ENCODE results near the gene UPP1.
"Not testable (repeated sequence)": the region's sequence is repeated elsewhere in the genome, so short reads cannot be mapped to it uniquely, and the experiment has no call there.

UPP1 gene

DNA sequence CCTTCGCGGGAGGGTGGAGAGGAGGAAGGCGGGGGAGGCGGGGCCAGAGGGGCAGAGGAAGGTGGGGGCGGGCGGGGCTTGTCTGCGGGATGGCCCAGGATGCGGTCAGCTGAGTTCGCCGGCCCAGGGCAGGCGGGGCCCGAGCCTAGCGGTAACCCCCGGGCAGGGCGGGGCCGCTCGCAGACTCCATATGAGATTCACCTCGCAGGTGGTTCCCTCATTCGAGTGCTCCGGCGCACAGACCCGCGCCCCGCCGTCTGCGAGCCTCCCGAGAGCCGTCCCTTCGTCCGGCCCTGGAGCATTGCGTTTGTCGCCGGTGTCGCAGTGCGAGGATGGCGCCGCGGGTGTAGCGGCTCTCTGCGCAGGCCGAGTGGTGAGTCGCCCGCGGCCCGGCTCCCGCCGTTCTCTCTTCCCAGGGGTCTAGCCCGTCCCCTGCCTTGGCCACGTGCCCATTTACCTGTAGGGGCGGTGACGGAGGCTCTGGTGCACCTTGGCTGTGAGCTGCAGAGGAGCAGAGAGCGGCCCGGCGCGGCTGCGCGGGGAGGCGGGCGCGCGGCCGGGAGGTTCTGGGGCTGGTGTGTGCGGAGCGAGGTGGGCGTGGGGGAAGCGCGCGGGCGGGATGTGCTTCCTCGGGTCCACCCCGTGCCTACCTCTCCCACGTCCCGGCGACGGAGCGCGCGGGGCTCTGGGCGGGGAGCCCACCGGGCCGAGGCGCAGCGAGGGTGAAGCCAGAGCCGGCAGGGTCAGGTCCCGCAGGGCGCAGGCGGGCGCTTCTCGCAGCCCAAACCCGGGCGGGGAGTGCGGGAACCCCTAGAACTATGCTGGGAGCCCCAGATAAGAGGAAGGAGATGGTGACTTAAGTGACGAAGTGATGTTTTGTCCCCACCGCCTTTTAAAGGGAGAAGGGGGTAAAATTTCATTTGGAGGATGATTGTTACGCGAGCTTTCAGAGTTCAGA lies at the start of gene UPP1:
Gene UPP1, plus strand, starts transcription at position 220 of the 958 bp plus-strand sequence. CDS start 5,519 bp downstream, outside the sequence.
- DNase-seq: peak; percentile 87

DNA sequence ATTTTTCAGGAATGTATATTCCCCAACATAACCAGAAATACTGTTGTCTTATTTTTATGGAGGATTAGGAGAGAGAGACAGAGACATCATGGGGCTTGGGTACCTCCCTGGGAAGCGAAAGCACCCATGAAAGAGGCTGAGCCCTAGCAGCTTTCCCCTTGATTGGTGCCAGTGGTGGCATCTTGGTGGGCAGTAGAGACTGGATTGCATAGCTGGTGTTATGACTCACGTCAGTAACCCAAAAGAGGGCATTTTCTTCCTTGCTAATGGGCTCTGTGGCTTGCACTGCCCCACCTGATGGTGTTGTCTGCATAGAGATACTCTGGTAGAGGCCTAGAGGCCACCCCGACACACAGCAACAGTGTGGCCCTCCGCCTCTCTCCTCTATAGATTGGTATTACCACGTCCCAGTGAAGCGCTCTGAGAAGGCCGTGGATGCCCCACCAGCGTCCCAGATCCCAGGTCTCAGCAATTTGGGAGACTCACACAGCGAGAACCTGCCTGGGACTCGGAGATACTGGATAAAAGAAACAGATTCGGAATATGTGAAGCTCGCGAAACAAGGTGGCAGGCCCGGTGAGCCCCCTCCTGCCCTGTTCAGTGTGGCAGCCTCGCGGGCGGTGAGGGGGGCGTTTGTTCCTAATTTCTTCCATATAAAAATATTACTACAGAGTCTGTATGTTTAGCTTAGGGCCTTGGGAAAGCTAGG lies 48.0 kb upstream of the UPP1 start:
- no peak for DNase-seq

DNA sequence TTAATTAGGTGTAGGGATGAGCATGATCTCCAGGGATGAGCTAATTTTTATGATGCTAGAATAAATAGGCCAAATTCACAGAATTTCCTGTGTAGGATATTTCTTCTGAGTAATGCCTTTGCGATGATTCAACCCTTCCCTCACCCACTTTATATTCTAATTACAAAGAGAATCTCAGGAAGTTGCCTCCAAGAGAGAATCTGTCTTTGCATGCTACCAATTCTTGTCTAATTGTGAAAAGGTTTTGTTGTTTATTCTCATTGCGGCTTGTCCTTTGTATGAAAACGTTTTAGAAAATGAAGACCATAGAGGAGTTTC lies 47.5 kb upstream of the UPP1 start:
- no peak for DNase-seq

DNA sequence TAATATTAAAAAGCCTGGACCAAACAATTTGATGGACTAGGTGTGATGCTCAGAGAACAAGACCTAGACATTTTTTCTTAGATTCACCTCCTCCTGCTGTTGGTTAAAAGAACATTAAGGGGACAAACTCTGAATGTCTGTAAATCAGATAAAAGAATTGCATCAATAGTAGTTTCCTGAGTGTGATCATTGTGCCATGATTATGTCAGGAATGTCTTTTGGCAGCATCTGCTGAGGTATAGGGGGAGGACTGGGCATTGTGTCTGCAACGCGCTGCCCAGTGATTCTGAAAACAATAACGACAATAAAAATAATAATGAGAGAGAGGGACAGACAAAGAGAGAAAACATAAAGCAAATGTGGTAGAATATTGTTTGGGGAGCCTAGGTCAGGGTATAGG lies 46.8 kb upstream of the UPP1 start:
- no peak for DNase-seq

DNA sequence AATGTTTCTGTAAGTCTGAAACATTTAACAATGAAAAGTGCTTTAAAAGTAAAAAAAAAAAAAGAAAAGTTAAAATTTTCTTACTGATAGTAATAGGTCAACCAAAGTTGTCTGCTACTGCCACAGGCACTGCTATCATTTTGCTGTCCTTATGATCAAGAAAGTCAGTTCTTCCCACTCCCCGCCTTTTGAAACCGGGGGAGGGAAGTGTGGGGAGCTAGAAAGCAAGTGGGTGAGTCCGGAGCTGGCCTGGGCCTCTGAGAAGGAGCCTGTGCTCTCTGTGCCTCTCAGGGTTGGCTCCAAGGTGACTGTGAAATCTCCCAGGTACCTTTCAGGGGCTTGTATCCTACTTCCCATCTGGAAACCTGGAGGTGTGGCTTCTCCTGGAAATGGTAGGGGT lies 46.4 kb upstream of the UPP1 start:
- DNase-seq: no peak

DNA sequence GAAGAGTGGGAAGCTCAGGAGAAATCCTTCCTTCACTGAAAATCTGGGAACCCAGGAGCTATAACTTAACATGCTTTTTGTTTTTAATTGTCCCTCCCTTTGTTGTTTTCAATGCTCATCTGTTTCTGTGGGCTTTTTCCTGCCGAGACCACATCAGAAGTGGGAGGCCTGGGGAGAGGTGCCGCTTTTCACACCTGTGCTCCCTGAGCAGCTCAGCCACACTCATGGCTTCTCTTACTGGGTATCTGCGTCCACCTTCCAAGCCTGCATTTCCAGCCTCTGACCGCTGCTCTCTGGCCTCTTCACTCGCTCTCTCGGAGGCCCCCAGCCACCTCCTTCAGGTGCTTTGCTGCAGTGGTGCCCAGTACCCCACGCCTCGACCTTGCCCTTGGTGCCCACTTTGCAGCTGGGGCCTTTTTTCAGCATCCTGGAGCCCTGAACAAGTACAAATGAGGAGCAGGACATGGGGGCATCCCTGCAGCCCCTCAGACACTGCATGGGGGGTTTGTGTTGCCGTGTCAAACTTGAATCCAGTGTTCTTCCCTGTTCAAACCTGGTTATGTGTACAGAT lies 43.8 kb upstream of the UPP1 start:
- DNase-seq: no peak

DNA sequence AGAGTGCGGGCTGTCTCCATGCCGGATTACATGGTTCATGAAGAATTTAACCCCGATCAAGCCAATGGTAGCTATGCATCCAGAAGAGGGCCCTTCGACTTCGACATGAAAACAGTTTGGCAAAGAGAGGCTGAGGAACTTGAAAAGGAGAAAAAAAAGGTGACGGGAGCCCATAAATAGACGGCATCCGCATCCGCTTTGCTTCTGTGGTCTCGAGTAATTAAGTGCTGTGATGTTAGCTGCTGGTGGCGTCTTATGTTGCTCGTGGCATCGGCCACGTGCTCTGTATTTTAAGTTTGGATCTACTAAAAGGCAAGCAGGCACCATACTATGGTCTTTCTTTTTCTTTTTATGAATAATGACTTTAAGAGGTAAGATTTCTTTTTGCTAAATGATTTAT lies 42.6 kb upstream of the UPP1 start:
- DNase-seq: no peak

DNA sequence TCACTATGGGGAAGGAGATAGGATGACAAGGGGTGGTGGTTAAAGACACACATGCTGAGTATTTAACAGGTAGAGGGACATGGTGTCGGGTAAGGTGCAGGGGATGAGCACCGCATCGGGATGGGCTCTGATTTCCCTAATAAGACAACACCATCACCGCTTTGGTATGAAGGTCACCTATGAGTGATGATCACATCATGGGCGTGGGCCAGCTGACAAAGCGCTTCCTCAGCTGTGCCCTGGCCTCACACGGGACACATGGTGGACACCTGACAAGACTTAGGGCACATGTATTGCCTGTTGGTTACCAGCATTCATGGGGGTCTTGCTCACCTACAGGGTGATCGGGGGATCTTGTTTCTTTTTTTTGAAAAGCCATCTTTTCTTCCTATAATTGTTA lies 41.0 kb upstream of the UPP1 start:
- no peak for DNase-seq

DNA sequence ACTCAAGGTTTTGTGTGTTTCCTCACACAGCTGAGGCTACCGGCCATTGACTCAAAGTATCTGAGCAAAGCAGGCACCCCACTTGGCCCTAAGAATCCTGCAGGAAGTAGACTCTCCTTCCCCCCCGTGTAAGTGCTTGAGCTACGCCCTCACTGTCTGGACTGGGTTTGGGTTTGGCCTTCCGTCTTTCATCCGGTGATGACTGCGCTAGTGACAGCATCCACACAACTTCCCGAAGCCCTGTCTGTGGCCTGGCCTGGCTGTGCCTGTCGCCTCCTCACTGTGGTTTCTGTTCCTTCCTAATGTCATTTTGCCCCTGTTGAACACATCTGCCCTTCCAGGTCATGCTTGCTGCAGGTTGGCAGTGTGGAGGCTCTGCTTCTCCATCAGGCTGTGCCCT lies 39.2 kb upstream of the UPP1 start:
- no peak for DNase-seq

DNA sequence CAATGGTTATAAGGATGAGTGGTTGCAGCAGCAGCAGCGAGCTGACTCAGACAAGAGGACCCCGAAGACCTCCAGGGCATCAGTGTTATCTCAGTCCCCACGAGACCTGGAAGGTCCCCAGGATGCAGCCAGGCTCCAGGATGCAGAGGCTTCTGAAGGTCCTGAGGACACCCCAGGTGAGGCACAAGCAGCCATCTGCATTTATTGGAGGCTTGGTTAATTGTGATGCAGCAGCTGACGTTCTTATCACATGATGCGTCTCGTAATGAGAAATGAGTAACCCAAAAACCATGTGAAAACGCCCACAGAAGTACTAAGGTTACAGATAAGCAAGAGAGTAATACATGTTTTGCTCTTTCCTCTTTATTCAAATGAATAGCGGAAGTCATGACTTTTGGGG lies 36.3 kb upstream of the UPP1 start:
- no peak for DNase-seq

DNA sequence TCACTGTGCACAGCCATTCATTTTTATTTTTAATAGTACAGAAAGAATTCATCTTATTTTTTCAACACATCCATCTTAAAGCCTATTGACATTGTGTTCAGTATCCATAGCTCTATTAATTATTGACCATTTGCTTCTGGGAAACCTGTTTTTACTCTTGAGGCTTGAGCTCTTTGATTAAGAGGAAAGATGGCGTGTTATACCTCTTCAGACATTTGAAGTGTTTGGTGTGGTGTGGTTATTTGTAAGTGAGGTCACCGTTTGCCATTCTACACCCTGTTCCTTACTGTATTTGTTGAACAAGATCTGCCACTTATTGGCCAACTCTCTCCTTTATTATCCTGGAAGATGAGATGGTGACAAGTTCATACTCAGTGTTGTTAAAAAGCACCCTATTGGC lies 35.3 kb upstream of the UPP1 start:
- DNase-seq: no peak

DNA sequence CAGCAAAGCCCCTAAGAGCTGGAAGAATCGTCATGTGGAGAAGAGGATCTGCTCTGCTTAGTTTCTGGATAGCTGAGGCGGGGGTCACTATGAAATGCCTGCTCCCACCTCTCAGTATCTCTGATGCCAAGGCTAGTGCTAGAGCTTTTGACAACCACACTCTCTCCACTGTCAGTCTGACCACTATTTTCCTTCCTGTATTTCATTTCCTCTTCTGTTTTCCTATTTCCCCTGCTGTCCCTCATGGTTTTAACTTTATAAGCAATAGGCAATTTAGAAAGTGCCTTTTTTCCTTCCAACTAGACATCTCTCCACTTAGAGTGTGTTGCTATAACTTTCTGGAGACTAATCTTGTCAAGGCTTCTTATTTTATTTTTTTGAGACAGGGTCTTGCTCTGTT lies 30.1 kb upstream of the UPP1 start:
- DNase-seq: no peak

DNA sequence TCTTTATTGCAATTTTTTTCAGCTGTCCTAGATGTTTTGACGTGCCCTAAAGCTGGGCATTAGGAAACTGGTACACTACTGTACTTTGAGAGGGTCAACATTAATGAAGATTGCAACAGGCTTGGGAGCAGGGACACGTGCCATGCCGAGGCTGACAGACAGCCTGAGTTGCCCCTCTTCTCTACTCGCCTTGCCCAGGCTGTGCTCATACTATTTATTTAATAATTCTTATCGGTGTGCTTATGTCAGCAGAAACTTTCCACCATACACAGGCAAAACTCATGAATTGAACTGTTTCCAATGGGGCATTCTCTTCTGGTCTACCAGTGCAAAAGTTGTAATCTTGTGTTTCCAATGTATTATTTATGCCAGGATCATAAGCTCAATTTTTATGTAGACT lies 29.4 kb upstream of the UPP1 start:
- DNase-seq: no peak

DNA sequence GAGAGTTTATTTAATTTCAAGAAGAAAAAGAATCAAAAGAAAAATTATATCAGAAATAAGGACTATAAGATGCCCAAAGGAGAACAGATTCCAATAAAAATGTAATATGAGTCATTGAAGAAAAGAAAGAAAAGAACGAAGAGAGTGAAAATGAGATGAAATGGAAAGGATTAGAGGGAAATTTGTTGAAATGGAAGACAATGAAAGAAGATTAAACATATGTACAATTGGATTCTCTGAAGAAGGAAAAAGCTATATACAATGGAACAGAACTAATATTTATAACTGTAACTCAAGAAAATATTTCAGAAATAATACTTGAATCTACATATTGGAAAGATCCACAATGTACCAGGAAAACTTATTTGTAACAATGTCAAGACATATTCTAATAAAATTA lies 25.1 kb upstream of the UPP1 start:
- DNase-seq: no peak

DNA sequence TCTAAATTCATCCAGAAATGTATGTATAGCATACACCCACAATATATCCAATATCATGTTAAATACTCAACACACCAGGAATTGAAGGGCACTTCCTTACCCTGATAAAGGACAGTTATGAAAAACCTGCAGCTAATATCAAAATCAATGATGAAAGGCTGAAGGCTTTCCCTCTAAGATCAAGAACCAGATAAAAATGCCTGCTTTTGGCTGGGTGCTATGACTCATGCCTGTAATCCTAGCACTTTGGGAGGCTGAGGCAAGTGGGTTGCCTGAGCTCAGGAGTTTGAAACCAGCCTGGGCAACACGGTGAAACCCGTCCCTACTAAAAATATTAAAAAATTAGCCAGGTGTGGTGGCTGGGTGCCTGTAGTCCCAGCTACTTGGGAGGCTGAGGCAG lies 21.6 kb upstream of the UPP1 start:
- DNase-seq: no peak

DNA sequence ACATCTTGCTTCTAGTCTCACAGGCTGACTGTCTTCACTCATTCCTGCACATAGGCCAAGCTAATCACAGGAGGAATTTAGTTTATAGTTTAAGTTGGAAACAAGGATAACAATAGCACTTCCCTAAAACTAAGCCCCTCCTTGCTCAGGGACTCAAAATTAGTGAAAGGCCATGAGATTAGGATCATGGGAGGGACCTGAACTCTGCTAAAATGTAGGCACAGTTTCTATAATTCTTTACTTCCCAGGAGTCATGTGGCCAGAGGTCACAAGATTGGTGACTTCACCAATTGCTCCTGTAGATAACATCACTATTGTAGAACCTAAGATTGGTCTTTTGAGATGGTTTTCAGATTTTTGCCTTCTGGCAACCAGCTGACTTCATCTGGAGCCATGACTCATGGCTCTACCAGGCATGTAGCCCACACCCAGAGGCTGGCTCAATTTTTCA lies 14.8 kb upstream of the UPP1 start:
- DNase-seq: no peak

DNA sequence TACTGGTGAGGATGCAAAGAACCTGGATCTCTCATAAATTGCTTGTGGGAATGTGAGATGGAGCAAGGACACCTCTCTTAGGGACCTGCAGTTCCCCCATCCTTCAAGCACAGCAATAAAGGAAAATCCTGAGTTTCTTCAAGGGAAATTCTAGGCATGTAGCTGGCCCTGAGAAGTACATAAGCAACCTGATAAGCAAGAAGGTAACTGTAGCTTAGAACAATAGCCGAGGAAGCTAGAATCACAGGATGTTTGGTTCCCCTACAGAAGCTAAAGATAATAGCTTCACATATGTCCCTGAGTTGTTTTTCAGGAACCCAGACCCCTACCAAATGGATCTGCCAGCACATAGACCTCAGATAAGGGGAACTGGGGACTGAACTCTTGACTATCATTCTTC lies 11.6 kb upstream of the UPP1 start:
- DNase-seq: no peak

DNA sequence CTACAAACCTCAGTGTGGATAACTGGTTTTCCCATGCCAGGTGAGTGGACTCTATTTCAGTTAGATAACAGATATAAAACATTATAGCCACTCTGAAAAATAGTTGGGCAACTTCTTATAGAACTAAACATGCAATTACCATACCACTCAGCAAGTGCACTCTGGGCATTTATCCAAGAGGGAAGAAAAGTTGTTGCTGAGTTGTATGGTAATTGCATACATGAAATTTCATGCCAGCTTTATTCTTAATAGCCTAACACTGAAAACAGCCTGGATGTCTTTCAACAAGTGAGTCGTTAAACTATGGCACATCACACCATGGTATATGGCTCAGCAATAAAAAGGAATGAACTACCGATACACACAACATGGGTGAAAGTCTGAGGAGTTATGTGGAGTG lies 10.6 kb upstream of the UPP1 start:
- no peak for DNase-seq

DNA sequence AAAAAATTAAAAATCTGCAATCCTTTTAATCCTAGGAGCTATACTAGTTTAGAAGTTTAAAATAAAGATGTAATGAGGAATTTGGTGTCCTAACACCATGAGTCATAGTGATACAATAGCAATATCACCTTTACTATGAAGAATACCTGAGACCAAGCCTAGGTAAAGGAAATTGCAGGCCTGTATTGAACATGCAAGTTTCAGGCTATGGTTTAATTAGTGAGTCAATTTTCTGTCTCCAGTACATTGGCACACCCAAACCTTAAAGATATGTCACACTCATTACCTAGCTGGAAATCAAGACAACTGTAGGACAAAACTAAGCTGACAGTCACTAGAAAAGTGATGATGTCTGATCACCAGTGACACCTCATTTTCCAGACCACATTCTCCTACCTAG lies 6.7 kb upstream of the UPP1 start:
- DNase-seq: not testable (repeated sequence)

DNA sequence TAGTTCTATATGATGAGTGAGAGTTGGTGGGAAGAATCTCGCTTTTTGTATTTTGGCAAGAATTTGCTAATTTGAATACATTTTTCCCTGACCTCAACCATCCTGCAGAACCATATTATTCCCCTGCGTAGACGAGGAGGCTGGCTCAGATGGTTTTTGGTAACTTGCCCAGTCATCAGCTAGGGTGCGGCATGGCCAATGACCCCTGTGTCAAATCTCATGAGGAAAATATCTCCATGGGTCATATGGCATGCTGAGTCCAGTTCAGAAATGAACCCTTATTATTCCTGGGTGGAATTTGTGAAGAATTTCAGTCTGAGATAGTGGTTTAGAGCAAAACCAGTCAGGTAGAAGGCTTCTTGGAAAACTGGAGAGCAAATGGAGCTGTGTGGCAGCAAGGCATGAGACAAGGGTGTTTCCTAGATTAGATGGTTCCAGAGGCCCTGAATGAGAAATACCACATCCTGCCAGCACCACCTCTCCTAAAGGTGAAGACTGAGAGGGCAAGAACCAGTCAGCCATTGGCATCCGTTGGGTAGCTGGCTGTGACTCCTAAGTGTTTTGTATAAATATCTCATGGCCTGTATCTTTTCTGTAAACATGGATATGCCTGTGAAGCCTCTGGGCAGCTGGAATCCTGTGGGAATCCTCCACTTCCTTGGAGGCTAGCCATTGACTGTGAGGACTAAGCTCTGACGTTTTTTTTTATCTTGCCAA lies 5.8 kb upstream of the UPP1 start:
- no peak for DNase-seq

DNA sequence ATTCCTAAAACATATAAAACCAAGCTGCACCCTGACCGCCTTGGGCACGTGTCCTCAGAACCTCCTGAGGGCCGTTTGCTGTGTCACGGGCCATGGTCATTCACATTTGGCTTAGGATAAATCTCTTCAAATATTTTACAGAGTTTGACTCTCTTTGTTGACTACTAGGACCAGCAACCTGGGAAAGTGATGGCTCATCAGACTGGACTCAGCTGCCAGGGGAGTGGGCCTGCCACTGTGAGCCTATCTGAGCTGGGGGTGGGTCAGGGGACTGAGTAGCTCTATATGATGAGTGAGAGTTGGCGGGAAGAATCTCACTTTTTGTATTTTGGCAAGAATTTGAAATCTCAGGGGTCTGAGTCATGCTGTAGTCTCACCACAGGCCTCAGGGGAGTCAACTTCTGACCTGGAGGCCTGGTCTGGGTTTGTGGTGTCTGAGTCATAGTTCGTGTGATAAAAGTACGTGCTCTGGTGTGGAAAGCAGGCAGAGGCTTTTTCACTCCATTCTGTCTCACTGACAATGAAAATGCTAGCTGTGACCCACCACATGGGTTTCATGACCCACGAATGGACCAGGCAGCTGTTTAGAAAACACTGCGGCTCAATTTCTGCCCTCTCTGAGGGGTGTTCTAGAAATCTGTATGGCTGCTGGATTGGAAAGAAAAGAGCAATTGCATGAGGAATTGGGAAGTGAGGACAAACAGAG lies 4.2 kb upstream of the UPP1 start:
- DNase-seq: no peak

DNA sequence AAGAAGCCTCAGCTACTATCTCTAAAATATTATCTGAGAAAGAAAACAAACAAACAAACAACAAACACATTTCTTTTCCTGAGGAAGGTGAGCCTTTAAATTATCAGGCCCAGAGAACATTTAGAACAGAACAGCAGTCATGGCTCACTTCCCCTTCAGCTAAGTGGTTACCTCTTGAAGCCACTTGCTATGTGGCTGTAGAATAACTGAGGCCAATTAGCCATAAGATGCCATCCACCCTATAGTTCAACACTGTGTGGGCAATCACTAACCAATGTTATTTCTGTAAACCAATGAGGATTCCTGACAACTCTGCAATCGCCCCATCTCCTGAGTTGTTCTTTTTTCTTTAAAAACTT lies 3.7 kb upstream of the UPP1 start:
- no peak for DNase-seq

DNA sequence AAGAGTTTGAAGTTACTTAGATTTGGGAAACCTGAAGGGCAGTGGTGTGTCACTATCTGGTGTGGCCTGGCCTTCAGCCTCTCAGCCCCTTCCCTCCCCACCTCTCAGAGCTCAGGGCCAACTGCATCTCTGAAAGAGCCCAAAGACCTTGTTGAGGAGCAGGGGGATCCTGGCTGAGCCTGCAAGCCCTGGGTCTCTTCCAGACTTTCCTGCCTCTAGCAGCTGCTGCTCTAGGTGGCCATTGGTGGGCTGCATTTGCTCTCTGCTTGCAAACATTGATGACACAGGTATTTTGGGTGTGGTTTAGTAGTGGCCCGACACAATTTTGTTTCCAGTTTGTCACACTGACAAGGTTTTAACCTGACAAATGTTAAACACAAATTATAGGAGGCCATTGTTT lies 3.1 kb upstream of the UPP1 start:
- DNase-seq: no peak

All from NCI-H774 (cell line).